ENCODE data around the gene MESP1.

GRCh38 chr15:89799918-89800498, 49.0 kb upstream of the MESP1 start:
- TF ChIP-seq CTCF (optimal IDR thresholded peaks at IDR 0.05 in 1 of 3, IDR thresholded peaks at IDR 0.05 in 1 of 3, conservative IDR thresholded peaks at IDR 0.05 in 1 of 3; ENCODE audit: extremely low read depth in 1 of 3, insufficient read depth in 2 of 3, low read length in 3 of 3) = no peak
- TF ChIP-seq EZH2 (IDR thresholded peaks at IDR 0.05; ENCODE audit: low read length) = no peak
